GM18870 (cell line): Measurements from ENCODE around the gene DPF3.

ENCODE experiments used
- ATAC-seq: cut with Tn5 transposase; IDR thresholded peaks from one replicate; pipeline ENCODE4 v1.9.1; 2021; ENCODE audit warnings: moderate library complexity; ENCODE audit not compliant: unreplicated experiment

The DPF3 gene

GRCh38 chr14:72605921-72606220 is 288.0 kb downstream of the DPF3 start:
- no peak for ATAC-seq

- ATAC-seq: no peak
Observed at GRCh38 chr14:72605096-72605920, 288.6 kb downstream of the DPF3 start.

GRCh38 chr14:72604133-72604532 is 289.8 kb downstream of the DPF3 start:
- ATAC-seq: no peak

- ATAC-seq: no peak
Observed at GRCh38 chr14:72603639-72604038, 290.3 kb downstream of the DPF3 start.

GRCh38 chr14:72600551-72601330 is 293.2 kb downstream of the DPF3 start:
- ATAC-seq: no peak

- ATAC-seq: no peak
Observed at GRCh38 chr14:72599579-72600470, 294.1 kb downstream of the DPF3 start.

GRCh38 chr14:72598306-72598705 is 295.6 kb downstream of the DPF3 start:
- ATAC-seq: no peak

- ATAC-seq: no peak
Observed at GRCh38 chr14:72597252-72598233, 296.4 kb downstream of the DPF3 start.

GRCh38 chr14:72595152-72595862 is 298.6 kb downstream of the DPF3 start:
- ATAC-seq: no peak

- peak; percentile 63 for ATAC-seq
Observed at GRCh38 chr14:72594099-72594901, 299.6 kb downstream of the DPF3 start.

- no peak for ATAC-seq
Observed at GRCh38 chr14:72591391-72591790, 302.5 kb downstream of the DPF3 start.

- no peak for ATAC-seq
Observed at GRCh38 chr14:72590577-72590976, 303.3 kb downstream of the DPF3 start.

GRCh38 chr14:72589652-72590051 is 304.2 kb downstream of the DPF3 start:
- ATAC-seq: no peak

- no peak for ATAC-seq
Observed at GRCh38 chr14:72588521-72588920, 305.4 kb downstream of the DPF3 start.

GRCh38 chr14:72583316-72584272 is 310.3 kb downstream of the DPF3 start:
- ATAC-seq: no peak

GRCh38 chr14:72582582-72582981 is 311.3 kb downstream of the DPF3 start:
- ATAC-seq: no peak

- ATAC-seq: no peak
Observed at GRCh38 chr14:72578514-72578913, 315.4 kb downstream of the DPF3 start.

GRCh38 chr14:72577521-72577920 is 316.4 kb downstream of the DPF3 start:
- ATAC-seq: no peak
